ENCODE results near the gene TFF1.

TFF1 gene

GRCh38 chr21:42343963-42344510, 22.3 kb downstream of the TFF1 start:
- Histone ChIP-seq H2AFZ (no peak overlapping the region), H3K36me3 (ENCODE audit: control insufficient read depth, insufficient read depth, low read length) (no peaks in the 10 kb centered on the region), H3K4me2 (ENCODE audit: low read length) (no peak overlapping the region), H3K9me3 (ENCODE audit: control insufficient read depth, low read length) (no peaks in the 10 kb centered on the region), H3K9ac (no peak overlapping the region), H3K79me2 (no peaks in the 10 kb centered on the region), H3K4me1 (no peaks in the 10 kb centered on the region), H3K4me3 (ENCODE audit: low read depth, low read length) (no peak overlapping the region), H3K27ac (no peak overlapping the region), H3K27me3 (ENCODE audit: control insufficient read depth, insufficient read depth, low read length) (no peaks in the 10 kb centered on the region)
- TF ChIP-seq CTCF (IDR thresholded peaks at IDR 0.05) = no peak

GRCh38 chr21:42343556-42343955, 22.8 kb downstream of the TFF1 start:
- H3K9me3 ChIP-seq (ENCODE audit: control insufficient read depth, low read length) = no peaks in the 10 kb centered on the region
- H3K4me2 ChIP-seq (ENCODE audit: low read length) = no peak overlapping the region
- H3K4me3 ChIP-seq (ENCODE audit: low read depth, low read length) = no peak overlapping the region
- no peak overlapping the region for H2AFZ ChIP-seq
- H3K27ac ChIP-seq = no peak overlapping the region
- H3K36me3 ChIP-seq (ENCODE audit: control insufficient read depth, insufficient read depth, low read length) = no peaks in the 10 kb centered on the region
- no peaks in the 10 kb centered on the region for H3K27me3 ChIP-seq (ENCODE audit: control insufficient read depth, insufficient read depth, low read length)
- no peaks in the 10 kb centered on the region for H3K79me2 ChIP-seq
- no peak for TF ChIP-seq CTCF (IDR thresholded peaks at IDR 0.05)
- H3K4me1 ChIP-seq = no peaks in the 10 kb centered on the region
- H3K9ac ChIP-seq = no peak overlapping the region

GRCh38 chr21:42343101-42343500, 23.2 kb downstream of the TFF1 start:
- Histone ChIP-seq H3K9me3 (ENCODE audit: control insufficient read depth, low read length) (no peaks in the 10 kb centered on the region), H3K9ac (no peak overlapping the region), H3K27me3 (ENCODE audit: control insufficient read depth, insufficient read depth, low read length) (no peaks in the 10 kb centered on the region), H3K4me2 (ENCODE audit: low read length) (no peak overlapping the region), H3K36me3 (ENCODE audit: control insufficient read depth, insufficient read depth, low read length) (no peaks in the 10 kb centered on the region), H3K4me3 (ENCODE audit: low read depth, low read length) (no peak overlapping the region), H3K79me2 (no peaks in the 10 kb centered on the region), H2AFZ (no peak overlapping the region), H3K4me1 (no peaks in the 10 kb centered on the region), H3K27ac (no peak overlapping the region)
- no peak for TF ChIP-seq CTCF (IDR thresholded peaks at IDR 0.05)

- Histone ChIP-seq H3K27ac (no peak overlapping the region), H3K9ac (no peak overlapping the region), H3K36me3 (ENCODE audit: control insufficient read depth, insufficient read depth, low read length) (no peaks in the 10 kb centered on the region), H3K9me3 (ENCODE audit: control insufficient read depth, low read length) (no peaks in the 10 kb centered on the region), H2AFZ (no peak overlapping the region), H3K4me2 (ENCODE audit: low read length) (no peak overlapping the region), H3K27me3 (ENCODE audit: control insufficient read depth, insufficient read depth, low read length) (no peaks in the 10 kb centered on the region), H3K79me2 (no peaks in the 10 kb centered on the region), H3K4me3 (ENCODE audit: low read depth, low read length) (no peak overlapping the region), H3K4me1 (no peaks in the 10 kb centered on the region)
- no peak for TF ChIP-seq CTCF (IDR thresholded peaks at IDR 0.05)
These were observed 24.4 kb downstream of the TFF1 start for GRCh38 chr21:42341776-42342542.

Data from parathyroid adenoma (tissue), 2 donors.